H9 (cell line): Measurements from ENCODE around the gene RTF2. TPM values are rescaled to one million over a fixed set of nuclear protein-coding genes. Genes with fewer than 3 reads are reported as not detected.

Experiments used
- DNase-seq: peaks from one replicate; pipeline ENCODE4 v3.0.0-alpha.2; 2017
- H2AFZ ChIP-seq: one replicate; pipeline ENCODE4 v1.6.1; 2013; ENCODE audit warnings: mild to moderate bottlenecking, low read length, control low read depth, moderate library complexity
- H2AK5ac ChIP-seq: 2 replicates; pipeline ENCODE4 v1.6.1; 2013; ENCODE audit warnings: low read length, control low read depth, mixed read lengths; ENCODE audit not compliant: insufficient read length
- H2BK120ac ChIP-seq: one replicate; pipeline ENCODE4 v1.6.1; 2013; ENCODE audit warnings: low read depth, mild to moderate bottlenecking, low read length, control low read depth, inconsistent platforms; ENCODE audit not compliant: poor library complexity, severe bottlenecking
- H2BK12ac ChIP-seq: 2 replicates; pipeline ENCODE4 v1.6.1; 2013; ENCODE audit warnings: low read length, control low read depth, mixed read lengths, low read depth; ENCODE audit not compliant: insufficient read length
- H2BK15ac ChIP-seq: 2 replicates; pipeline ENCODE4 v1.6.1; 2013; ENCODE audit warnings: low read depth, low read length, control low read depth
- H2BK20ac ChIP-seq: one replicate; pipeline ENCODE4 v1.6.1; 2013; ENCODE audit warnings: low read depth, mild to moderate bottlenecking, low read length, control low read depth, inconsistent platforms; ENCODE audit not compliant: poor library complexity, severe bottlenecking
- H2BK5ac ChIP-seq: 2 replicates; pipeline ENCODE4 v1.6.1; 2013; ENCODE audit warnings: low read length, control low read depth, mixed read lengths; ENCODE audit not compliant: insufficient read length
- H3K14ac ChIP-seq: 2 replicates; pipeline ENCODE4 v1.6.1; 2013; ENCODE audit warnings: low read length, control low read depth; ENCODE audit not compliant: insufficient read depth
- H3K18ac ChIP-seq: 2 replicates; pipeline ENCODE4 v1.6.1; 2013; ENCODE audit warnings: low read depth, mild to moderate bottlenecking, mixed read lengths, low read length, control low read depth; ENCODE audit not compliant: insufficient read length
- H3K23ac ChIP-seq: 2 replicates; pipeline ENCODE4 v1.6.1; 2013; ENCODE audit warnings: low read length, control low read depth, mixed read lengths, low read depth; ENCODE audit not compliant: insufficient read length
- H3K23me2 ChIP-seq: 2 replicates; pipeline ENCODE4 v1.6.1; 2013; ENCODE audit warnings: low read depth, mild to moderate bottlenecking, mixed read lengths, low read length, control low read depth; ENCODE audit not compliant: insufficient read length, poor library complexity, severe bottlenecking
- H3K27ac ChIP-seq: 2 replicates; pipeline ENCODE4 v1.5.1; 2013; ENCODE audit warnings: low read length, control low read depth, mixed read lengths, low read depth; ENCODE audit not compliant: insufficient read length
- H3K27me3 ChIP-seq: 2 replicates; pipeline ENCODE4 v1.6.1; 2013; ENCODE audit warnings: low read length, control low read depth, inconsistent platforms; ENCODE audit not compliant: insufficient read depth
- H3K4ac ChIP-seq: 2 replicates; pipeline ENCODE4 v1.6.1; 2013; ENCODE audit warnings: low read depth, mild to moderate bottlenecking, control low read depth, inconsistent platforms, low read length, moderate library complexity
- H3K4me1 ChIP-seq: 2 replicates; pipeline ENCODE4 v1.6.1; 2013; ENCODE audit warnings: low read length, control low read depth, inconsistent platforms; ENCODE audit not compliant: insufficient read depth
- H3K4me2 ChIP-seq: 2 replicates; pipeline ENCODE4 v1.6.1; 2013; ENCODE audit warnings: low read length, control low read depth, mixed read lengths; ENCODE audit not compliant: insufficient read length, insufficient read depth
- H3K56ac ChIP-seq: 2 replicates; pipeline ENCODE4 v1.6.1; 2013; ENCODE audit warnings: low read depth, mild to moderate bottlenecking, mixed read lengths, low read length, control low read depth; ENCODE audit not compliant: insufficient read length
- H3K79me1 ChIP-seq: 2 replicates; pipeline ENCODE4 v1.6.1; 2013; ENCODE audit warnings: low read depth, mild to moderate bottlenecking, moderate library complexity, low read length, control low read depth, inconsistent platforms; ENCODE audit not compliant: insufficient read depth, poor library complexity, severe bottlenecking
- H3K79me2 ChIP-seq: 2 replicates; pipeline ENCODE4 v1.6.1; 2013; ENCODE audit warnings: low read length, control low read depth, inconsistent platforms; ENCODE audit not compliant: insufficient read depth
- H3K9ac ChIP-seq: 2 replicates; pipeline ENCODE4 v1.6.1; 2013; ENCODE audit warnings: low read length, control low read depth, mixed read lengths; ENCODE audit not compliant: insufficient read length; ENCODE audit errors: extremely low read depth
- H3K9me3 ChIP-seq: one replicate; pipeline ENCODE4 v1.6.1; 2013; ENCODE audit warnings: low read depth, low read length, inconsistent platforms; ENCODE audit not compliant: control insufficient read depth
- H3T11ph ChIP-seq: one replicate; pipeline ENCODE4 v1.6.1; 2013; ENCODE audit warnings: mild to moderate bottlenecking, low read length, control low read depth, inconsistent platforms
- H4K20me1 ChIP-seq: one replicate; pipeline ENCODE4 v1.6.1; 2013; ENCODE audit not compliant: control insufficient read depth, insufficient read length, insufficient read depth
- H4K5ac ChIP-seq: 2 replicates; pipeline ENCODE4 v1.6.1; 2013; ENCODE audit warnings: low read depth, mild to moderate bottlenecking, mixed read lengths, low read length, control low read depth; ENCODE audit not compliant: insufficient read length
- H4K8ac ChIP-seq: replicated peaks from 2 replicates; pipeline ENCODE4 v1.6.1; 2013; ENCODE audit warnings: low read length, control low read depth, mixed read lengths, low read depth; ENCODE audit not compliant: insufficient read length
- H4K91ac ChIP-seq: 2 replicates; pipeline ENCODE4 v1.6.1; 2013; ENCODE audit warnings: low read depth, mild to moderate bottlenecking, moderate library complexity, mixed read lengths, low read length, control low read depth; ENCODE audit not compliant: insufficient read length
- H3K27ac Mint-ChIP-seq, 3 experiments: 2 replicates in 2 of 3; 3 replicates in 1 of 3; pipeline ENCODE4 v1.8.0; 2020 to 2021; ENCODE audit warnings: mixed read lengths in 3 of 3, mild to moderate bottlenecking in 1 of 3, moderate library complexity in 1 of 3
- H3K27me3 Mint-ChIP-seq: 2 replicates; pipeline ENCODE4 v1.8.0; 2021; ENCODE audit warnings: low read depth, mild to moderate bottlenecking, moderate library complexity, mixed read lengths
- H3K36me3 Mint-ChIP-seq, 3 experiments: 2 replicates in 2 of 3; 3 replicates in 1 of 3; pipeline ENCODE4 v1.8.0; 2020 to 2021; ENCODE audit warnings: low read depth in 3 of 3, mixed read lengths in 3 of 3; ENCODE audit not compliant: insufficient read depth in 1 of 3
- H3K4me1 Mint-ChIP-seq, 2 experiments: 2 replicates each; pipeline ENCODE4 v1.8.0; 2020; ENCODE audit warnings: mixed read lengths in 2 of 2
- H3K4me3 Mint-ChIP-seq, 2 experiments: 2 replicates in 1 of 2; 3 replicates in 1 of 2; pipeline ENCODE4 v1.8.0; 2020 to 2021; ENCODE audit warnings: mild to moderate bottlenecking in 2 of 2, mixed read lengths in 2 of 2, moderate library complexity in 1 of 2
- H3K9me3 Mint-ChIP-seq, 2 experiments: 2 replicates in 1 of 2; 3 replicates in 1 of 2; pipeline ENCODE4 v1.8.0; 2020; ENCODE audit warnings: mild to moderate bottlenecking in 2 of 2, mixed read lengths in 2 of 2, moderate library complexity in 1 of 2
- WGBS: extraction: QIAGEN DNeasy Blood & Tissue Kit; methylation state at CpG from one replicate; pipeline ENCODE4 v1.1.7; 2013; ENCODE audit warnings: missing lambda C conversion rate, low lambda C conversion rate, mixed read lengths; ENCODE audit not compliant: insufficient read length; ENCODE audit errors: extremely low coverage; 5-methylcytosine and 5-hydroxymethylcytosine counted together
- total RNA-seq: library from RNA; stranded (reverse); gene quantifications from 2 replicates; pipeline ENCODE4 v1.2.1, GENCODE V29; 2021
- TF ChIP-seq, protein P1 (sequence below): fragments of 200-600 bp; sonication (generic); conservative IDR thresholded peaks from 3 replicates; pipeline ENCODE4 v1.8.0; 2021; ENCODE audit warnings: antibody characterized with exemption, mild to moderate bottlenecking

The RTF2 gene
- total RNA-seq, 1 experiment from 2014 or later = 62.6 TPM

DNA sequence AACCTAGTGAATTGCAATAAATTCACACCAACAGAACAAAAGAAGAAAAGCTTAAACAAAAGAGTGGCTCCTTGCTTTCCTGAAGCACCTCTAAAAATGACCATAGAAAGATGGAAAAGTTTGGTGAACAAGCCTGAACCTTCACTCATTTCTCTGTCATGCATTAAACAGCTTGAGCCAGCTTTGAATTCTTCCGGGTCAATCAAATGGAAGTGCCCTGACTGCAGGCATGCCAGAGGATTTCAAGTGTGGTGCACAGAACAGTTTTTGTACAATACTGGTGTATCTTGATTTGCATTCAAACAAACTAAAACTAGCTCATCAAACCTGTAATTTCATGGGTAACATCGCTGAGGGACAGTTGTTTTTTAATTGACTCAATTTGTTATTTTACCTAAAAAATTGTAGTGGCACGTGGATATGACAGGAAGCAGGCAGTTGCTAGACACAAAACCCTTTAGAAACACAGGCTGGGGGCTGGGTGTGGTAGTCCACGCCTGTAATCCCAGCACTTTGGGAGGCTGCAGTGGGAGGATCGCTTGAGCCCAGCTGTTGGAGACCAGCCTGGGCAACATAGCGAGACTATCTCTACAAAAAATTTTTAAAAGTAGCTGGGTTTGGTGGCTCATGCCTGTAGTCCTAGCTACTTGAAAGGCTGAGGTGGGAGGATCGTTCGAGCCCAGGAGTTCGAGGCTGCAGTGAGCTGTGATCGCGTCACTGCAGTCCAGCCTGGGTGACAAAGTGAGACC is 47.3 kb upstream of the RTF2 start:
- whole genome bisulfite sequencing = no CpG with 5 or more reads among the region's 11 CpGs
- no peak overlapping the region for H2BK120ac ChIP-seq
- peaks cover 75% of the 10 kb centered on the region for H3K27me3 Mint-ChIP-seq

More for the DNA sequence above, 47.3 kb upstream of the RTF2 start:
- Histone ChIP-seq H2BK12ac (no peak overlapping the region), H3K4me1 (no peaks in the 10 kb centered on the region; the same call in 1 of the 2 replicates), H3K79me2 (no peaks in the 10 kb centered on the region), H2BK5ac (no peak overlapping the region), H3K9me3 (no peaks in the 10 kb centered on the region), H3K9ac (no peak overlapping the region), H3T11ph (no peak overlapping the region), H2AK5ac (no peak overlapping the region), H2AFZ (no peak overlapping the region), H3K18ac (no peak overlapping the region), H2BK20ac (no peak overlapping the region), H3K4ac (no peak overlapping the region), H4K91ac (no peak overlapping the region), H3K4me2 (no peak overlapping the region), H3K14ac (no peak overlapping the region), H4K20me1 (no peaks in the 10 kb centered on the region), H3K79me1 (no peaks in the 10 kb centered on the region), H3K56ac (no peak overlapping the region), H4K8ac (no peak overlapping the region), H3K27ac (no peak overlapping the region), H3K23me2 (no peaks in the 10 kb centered on the region), H2BK15ac (no peak overlapping the region), H3K27me3 (no peaks in the 10 kb centered on the region; the same call in 1 of the 2 replicates), H3K23ac (no peak overlapping the region), H4K5ac (no peak overlapping the region)
- Mint-ChIP-seq H3K9me3 (no peaks in the 10 kb centered on the region), H3K27ac (no peak overlapping the region), H3K4me3 (no peak overlapping the region), H3K4me1 (peaks cover 9 to 10% of the 10 kb centered on the region in 2 experiments), H3K36me3 (no peaks in the 10 kb centered on the region)
- TF ChIP-seq, protein P1, sequence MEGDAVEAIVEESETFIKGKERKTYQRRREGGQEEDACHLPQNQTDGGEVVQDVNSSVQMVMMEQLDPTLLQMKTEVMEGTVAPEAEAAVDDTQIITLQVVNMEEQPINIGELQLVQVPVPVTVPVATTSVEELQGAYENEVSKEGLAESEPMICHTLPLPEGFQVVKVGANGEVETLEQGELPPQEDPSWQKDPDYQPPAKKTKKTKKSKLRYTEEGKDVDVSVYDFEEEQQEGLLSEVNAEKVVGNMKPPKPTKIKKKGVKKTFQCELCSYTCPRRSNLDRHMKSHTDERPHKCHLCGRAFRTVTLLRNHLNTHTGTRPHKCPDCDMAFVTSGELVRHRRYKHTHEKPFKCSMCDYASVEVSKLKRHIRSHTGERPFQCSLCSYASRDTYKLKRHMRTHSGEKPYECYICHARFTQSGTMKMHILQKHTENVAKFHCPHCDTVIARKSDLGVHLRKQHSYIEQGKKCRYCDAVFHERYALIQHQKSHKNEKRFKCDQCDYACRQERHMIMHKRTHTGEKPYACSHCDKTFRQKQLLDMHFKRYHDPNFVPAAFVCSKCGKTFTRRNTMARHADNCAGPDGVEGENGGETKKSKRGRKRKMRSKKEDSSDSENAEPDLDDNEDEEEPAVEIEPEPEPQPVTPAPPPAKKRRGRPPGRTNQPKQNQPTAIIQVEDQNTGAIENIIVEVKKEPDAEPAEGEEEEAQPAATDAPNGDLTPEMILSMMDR = no peak
- DNase-seq = no peak
